Glomerular endothelial cell (primary cell): ENCODE measurements around the gene ST7. TPM values are rescaled to one million over a fixed set of nuclear protein-coding genes. Genes with fewer than 3 reads are reported as not detected.
A peak's percentile ranks its signal among the peaks of the same experiment; 100 is the strongest.

Experiments
- DNase-seq: peaks from one replicate; pipeline ENCODE4 v3.0.0-alpha.2; 2011; ENCODE audit warnings: low read depth, low spot score; ENCODE audit errors: extremely low read depth
- total RNA-seq: library from RNA; depleted of rRNA; stranded (reverse); fragments of >200 nt; gene quantifications from 2 replicates; pipeline ENCODE4 v1.2.3, GENCODE V29; 2015

ST7 gene
- total RNA-seq, 1 donor from 2014 or later = 24.4 TPM

- no peak for DNase-seq
These were observed 134.5 kb downstream of the ST7 start for GRCh38 chr7:117087639-117088396.

- no peak for DNase-seq
These were observed 135.4 kb downstream of the ST7 start for GRCh38 chr7:117088623-117089194.

GRCh38 chr7:117090791-117091190 is 137.5 kb downstream of the ST7 start:
- DNase-seq = no peak

GRCh38 chr7:117091721-117092120 is 138.4 kb downstream of the ST7 start:
- DNase-seq = no peak

- DNase-seq = no peak
These were observed 139.5 kb downstream of the ST7 start for GRCh38 chr7:117092785-117093184.

GRCh38 chr7:117094457-117094856 is 141.2 kb downstream of the ST7 start:
- no peak for DNase-seq

- DNase-seq = no peak
These were observed 141.8 kb downstream of the ST7 start for GRCh38 chr7:117095055-117095454.

GRCh38 chr7:117096330-117096729 is 143.0 kb downstream of the ST7 start:
- no peak for DNase-seq

GRCh38 chr7:117096942-117097341 is 143.6 kb downstream of the ST7 start:
- no peak for DNase-seq

- no peak for DNase-seq
These were observed 144.6 kb downstream of the ST7 start for GRCh38 chr7:117097860-117098259.

- DNase-seq = no peak
These were observed 145.2 kb downstream of the ST7 start for GRCh38 chr7:117098457-117098856.

- no peak for DNase-seq
These were observed 147.7 kb downstream of the ST7 start for GRCh38 chr7:117101026-117101425.

GRCh38 chr7:117110480-117111315 is 157.4 kb downstream of the ST7 start:
- DNase-seq = no peak

- DNase-seq = no peak
These were observed 158.2 kb downstream of the ST7 start for GRCh38 chr7:117111535-117111934.

- DNase-seq = no peak
These were observed 159.3 kb downstream of the ST7 start for GRCh38 chr7:117112640-117113039.

GRCh38 chr7:117113871-117114270 is 160.6 kb downstream of the ST7 start:
- DNase-seq = no peak

GRCh38 chr7:117114272-117114671 is 161.0 kb downstream of the ST7 start:
- DNase-seq = no peak

GRCh38 chr7:117116211-117116610 is 162.9 kb downstream of the ST7 start:
- DNase-seq = no peak

GRCh38 chr7:117117172-117117571 is 163.9 kb downstream of the ST7 start:
- no peak for DNase-seq

- no peak for DNase-seq
These were observed 165.4 kb downstream of the ST7 start for GRCh38 chr7:117118579-117119180.

- DNase-seq = peak; percentile 74
These were observed 166.1 kb downstream of the ST7 start for GRCh38 chr7:117119192-117119924.
